GM12878 (cell line): Measurements from ENCODE around the gene C16orf87. TPM values are rescaled to one million over a fixed set of nuclear protein-coding genes. Genes with fewer than 3 reads are reported as not detected.
A peak's percentile ranks its signal among the peaks of the same experiment; 100 is the strongest.

Experiments
- ATF2 ChIP-seq: IDR thresholded peaks from 2 replicates; pipeline ENCODE4 v1.6.1; 2012; ENCODE audit warnings: low read length, inconsistent platforms
- ATF7 ChIP-seq: fragments of 450-650 bp; IDR thresholded peaks from 2 replicates; pipeline ENCODE4 v1.6.1; 2016; ENCODE audit warnings: low read depth, mild to moderate bottlenecking
- BHLHE40 ChIP-seq, 2 experiments: fragments of 450-650 bp in 1 of 2; IDR thresholded peaks; 2 replicates each; pipeline ENCODE4 v1.6.1; 2011 to 2017; ENCODE audit warnings: low read depth in 2 of 2, borderline replicate concordance in 1 of 2, improper control_type of control experiment in 1 of 2, low read length in 1 of 2, mild to moderate bottlenecking in 1 of 2
- BRCA1 ChIP-seq: IDR thresholded peaks from 2 replicates; pipeline ENCODE4 v1.6.1; 2011; ENCODE audit warnings: low read depth, low read length, improper control_type of control experiment
- CHD1 ChIP-seq: IDR thresholded peaks from 2 replicates; pipeline ENCODE4 v1.6.1; 2012; ENCODE audit warnings: low read depth, low read length, improper control_type of control experiment
- CHD4 ChIP-seq: fragments of 200-600 bp; sonication (generic); IDR thresholded peaks from 2 replicates; pipeline ENCODE4 v1.6.1; 2016; ENCODE audit warnings: mild to moderate bottlenecking
- ELK1 ChIP-seq: IDR thresholded peaks from 2 replicates; pipeline ENCODE4 v1.6.1; 2012; ENCODE audit warnings: low read depth, low read length, improper control_type of control experiment
- EP300 ChIP-seq, 2 experiments: fragments of 150-350 bp in 1 of 2; IDR thresholded peaks; 2 replicates each; pipeline ENCODE4 v1.6.1; 2011 to 2012; ENCODE audit warnings: low read depth in 2 of 2, low read length in 2 of 2, borderline replicate concordance in 1 of 2, improper control_type of control experiment in 1 of 2, inconsistent platforms in 1 of 2; ENCODE audit not compliant: control insufficient read depth in 1 of 2
- FOXK2 ChIP-seq: fragments of 450-650 bp; IDR thresholded peaks from 2 replicates; pipeline ENCODE4 v1.6.1; 2017; ENCODE audit warnings: mild to moderate bottlenecking, moderate library complexity
- MYC ChIP-seq: IDR thresholded peaks from 2 replicates; pipeline ENCODE4 v1.6.1; 2011; ENCODE audit warnings: mild to moderate bottlenecking, low read length, moderate library complexity, inconsistent platforms; ENCODE audit not compliant: insufficient read depth, insufficient replicate concordance, insufficient read length, severe bottlenecking
- NBN ChIP-seq: fragments of 450-650 bp; IDR thresholded peaks from 2 replicates; pipeline ENCODE4 v1.6.1; 2016
- NFYA ChIP-seq: IDR thresholded peaks from 2 replicates; pipeline ENCODE4 v1.6.1; 2011; ENCODE audit warnings: low read depth, mild to moderate bottlenecking, low read length, improper control_type of control experiment, borderline replicate concordance
- NR2C1 ChIP-seq: fragments of 450-650 bp; IDR thresholded peaks from 2 replicates; pipeline ENCODE4 v1.6.1; 2017; ENCODE audit warnings: antibody characterized with exemption, mild to moderate bottlenecking, moderate library complexity
- NR2C2 ChIP-seq: IDR thresholded peaks from 2 replicates; pipeline ENCODE4 v1.6.1; 2011; ENCODE audit warnings: borderline replicate concordance, low read depth; ENCODE audit not compliant: control insufficient read depth, insufficient read length
- NRF1 ChIP-seq: conservative IDR thresholded peaks from 2 replicates; pipeline ENCODE4 v1.6.1; 2011; ENCODE audit warnings: mild to moderate bottlenecking, low read depth, low read length, improper control_type of control experiment
- POLR2AphosphoS2 ChIP-seq: IDR thresholded peaks from 2 replicates; pipeline ENCODE4 v1.6.1; 2011; ENCODE audit warnings: low read depth, mild to moderate bottlenecking, low read length, improper control_type of control experiment, moderate library complexity
- PRDM15 ChIP-seq: fragments of 450-650 bp; formaldehyde crosslinking; IDR thresholded peaks from 2 replicates; pipeline ENCODE4 v1.4.0; 2020; ENCODE audit warnings: mild to moderate bottlenecking, moderate library complexity
- RELB ChIP-seq: fragments of 450-650 bp; IDR thresholded peaks from 2 replicates; pipeline ENCODE4 v1.6.1; 2017; ENCODE audit warnings: low read depth, mild to moderate bottlenecking, moderate library complexity
- WRNIP1 ChIP-seq: IDR thresholded peaks from 2 replicates; pipeline ENCODE4 v1.6.1; 2011; ENCODE audit warnings: low read depth, low read length, improper control_type of control experiment, borderline replicate concordance
- polyA plus RNA-seq, 11 experiments: library from polyadenylated mRNA; depleted of rRNA in 4 of 11; unstranded in 6 of 11; stranded (reverse) in 5 of 11; fragments of >200 nt; fragmentation: Nextera tagmentation in 4 of 11; fragmentation: Illumina TruSeq in 1 of 11; extraction: Ambion mirVana in 4 of 11; extraction: Trizol in 1 of 11; gene quantifications; 1 replicate in 1 of 11; 2 replicates in 10 of 11; pipeline versions ENCODE4 v1.2.1 to v1.2.3, GENCODE V29; 2011 to 2016; ENCODE audit warnings: inconsistent platforms in 2 of 11, missing spikeins in 2 of 11, low read depth in 1 of 11
- total RNA-seq, 4 experiments: library from RNA; depleted of rRNA in 3 of 4; stranded (reverse); fragments of >200 nt in 3 of 4; fragmentation: Illumina TruSeq in 1 of 4; extraction: Trizol in 1 of 4; gene quantifications; 2 replicates each; pipeline versions ENCODE4 v1.2.1 to v1.2.3, GENCODE V29; 2013 to 2021
- TF ChIP-seq, protein P1 (sequence below): IDR thresholded peaks from 2 replicates; pipeline ENCODE4 v1.6.1; 2011; ENCODE audit warnings: low read depth, low read length, improper control_type of control experiment, borderline replicate concordance

The C16orf87 gene
- total and polyA plus RNA-seq, 10 of the 15 experiments (the other 5 are each of a cell fraction or from before 2014, with no cell fraction given), result 18.4 to 72.6 (median 31.0) TPM

DNA sequence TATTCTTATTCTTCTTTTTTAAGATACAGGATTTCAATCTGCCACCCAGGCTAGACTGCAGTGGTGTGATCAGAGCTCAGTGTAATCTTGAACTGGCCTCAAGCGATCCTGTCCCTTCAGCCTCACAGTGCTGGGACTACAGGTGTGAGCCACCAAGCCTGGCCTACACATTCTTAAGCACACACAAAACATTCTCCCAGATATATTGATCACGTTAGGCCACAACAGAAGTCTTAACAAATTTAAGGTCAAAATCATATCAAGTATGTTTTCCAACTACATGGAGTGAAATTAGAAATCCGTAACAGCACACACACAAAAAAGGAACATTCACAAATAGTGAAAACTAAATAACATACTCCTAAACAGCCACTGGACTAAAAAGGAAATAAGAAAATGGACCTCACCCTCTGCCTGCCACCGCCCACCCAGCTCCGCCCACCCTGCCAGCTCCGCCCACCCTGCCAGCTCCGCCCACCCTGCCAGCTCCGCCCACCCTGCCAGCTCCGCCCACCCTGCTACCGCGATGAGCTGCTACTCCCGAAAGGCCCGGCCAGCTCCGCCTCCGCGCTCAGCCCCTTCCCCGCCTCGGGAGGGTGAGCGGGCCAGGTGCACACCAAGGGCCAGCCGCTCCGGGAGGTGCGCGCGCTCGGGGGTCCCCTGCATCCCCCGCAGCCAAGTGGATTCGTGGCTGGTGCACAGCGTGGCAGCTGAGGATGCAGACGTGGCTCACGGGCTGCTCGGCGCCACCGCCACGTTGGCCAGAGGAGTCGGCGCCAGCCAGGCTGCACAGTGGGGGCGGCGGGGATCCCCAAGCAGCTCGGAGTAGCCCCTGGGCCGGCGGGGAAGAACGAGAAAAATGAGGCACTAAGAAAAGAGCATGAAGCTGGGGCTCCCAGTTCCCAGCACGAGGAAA is 41.2 kb downstream of the C16orf87 start (continued):
- TF ChIP-seq NBN (0 out of 2 replicates have a peak, but pooled peaks have one; percentile 69), ATF7 (no peak), WRNIP1 (no peak), CHD4 (no peak), ELK1 (no peak), FOXK2 (no peak), BHLHE40 (IDR thresholded peaks at IDR 0.05; ENCODE audit: borderline replicate concordance in 1 of 2, low read depth in 2 of 2, low read length in 1 of 2) (peak in 1 of 2 experiments; percentile 74; a peak in 2 of 4 replicates), CHD1 (no peak), NR2C2 (no peak), NRF1 (no peak), NR2C1 (no peak), EP300 (IDR thresholded peaks at IDR 0.05; ENCODE audit: borderline replicate concordance in 1 of 2, control insufficient read depth in 1 of 2, low read depth in 2 of 2, low read length in 2 of 2) (no peak), ATF2 (no peak), PRDM15 (CRISPR knock-in tag) (no peak), NFYA (no peak), MYC (no peak), RELB (peak; percentile 13; the same call in 1 of the 2 replicates), BRCA1 (no peak), POLR2AphosphoS2 (peak; percentile 75)
- TF ChIP-seq, protein P1, sequence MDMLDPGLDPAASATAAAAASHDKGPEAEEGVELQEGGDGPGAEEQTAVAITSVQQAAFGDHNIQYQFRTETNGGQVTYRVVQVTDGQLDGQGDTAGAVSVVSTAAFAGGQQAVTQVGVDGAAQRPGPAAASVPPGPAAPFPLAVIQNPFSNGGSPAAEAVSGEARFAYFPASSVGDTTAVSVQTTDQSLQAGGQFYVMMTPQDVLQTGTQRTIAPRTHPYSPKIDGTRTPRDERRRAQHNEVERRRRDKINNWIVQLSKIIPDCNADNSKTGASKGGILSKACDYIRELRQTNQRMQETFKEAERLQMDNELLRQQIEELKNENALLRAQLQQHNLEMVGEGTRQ, result no peak
